GM18511 (cell line): Measurements from ENCODE around the gene C1orf50.
"Not testable (repeated sequence)": the region's sequence is repeated elsewhere in the genome, so short reads cannot be mapped to it uniquely, and the experiment has no call there.

Source experiments
- ATAC-seq: cut with Tn5 transposase; IDR thresholded peaks from one replicate; pipeline ENCODE4 v1.9.1; 2021; ENCODE audit warnings: mild to moderate bottlenecking, moderate library complexity; ENCODE audit not compliant: unreplicated experiment

Gene C1orf50

DNA sequence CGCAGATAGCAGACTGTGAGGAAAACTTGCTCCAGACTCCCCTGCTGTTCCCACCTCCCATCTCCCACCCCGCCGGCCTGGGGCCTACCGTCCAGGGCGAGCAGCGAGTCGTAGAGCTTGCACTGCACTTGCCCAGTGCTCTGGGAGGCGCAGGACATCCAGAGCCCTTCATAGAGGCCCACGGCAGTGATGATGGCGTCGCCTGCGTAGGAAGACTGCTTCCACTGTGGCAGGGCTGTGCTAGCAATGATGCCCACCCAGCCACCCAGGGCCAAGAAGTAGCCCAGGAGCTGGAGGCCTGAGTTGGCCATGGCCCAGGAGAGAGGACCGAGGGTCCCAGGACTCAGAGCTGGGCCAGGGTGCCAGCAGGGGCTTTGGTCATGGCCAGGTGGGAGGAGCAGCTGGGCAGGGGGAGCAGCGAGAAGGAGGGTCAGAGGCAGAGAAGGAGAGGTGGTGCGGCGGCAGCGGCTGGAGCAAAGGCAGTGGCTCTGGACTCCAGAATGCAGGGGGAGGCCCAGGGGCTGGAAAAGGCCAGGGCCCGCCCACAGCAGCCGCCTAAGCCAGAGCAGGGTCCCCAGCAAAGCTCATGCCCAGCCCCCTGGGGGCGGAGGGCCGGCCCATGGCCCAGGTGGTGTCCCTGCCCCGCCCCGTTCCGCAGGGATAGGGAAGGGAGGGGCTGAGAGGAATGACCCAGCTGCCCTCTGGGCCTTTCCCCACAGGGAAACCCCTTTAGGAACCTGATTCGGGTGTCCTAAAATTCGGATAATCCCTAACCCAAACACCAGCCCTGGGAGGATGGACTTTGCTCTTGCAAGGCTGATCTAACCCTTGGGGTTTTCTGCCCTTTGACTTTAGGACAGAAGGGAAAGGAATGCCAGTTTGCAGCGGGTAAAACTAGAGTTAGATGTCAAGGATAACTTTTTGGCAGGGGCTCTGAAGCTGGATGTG, 27.0 kb upstream of the C1orf50 start, which contains the start of gene CLDN19:
TSS of gene CLDN19 (minus strand) at position 484 of the 948 bp plus-strand sequence. CDS start at position 311, 173 bp downstream.
- no peak for ATAC-seq

GRCh38 chr1:42740851-42741580, 26.0 kb upstream of the C1orf50 start:
- no peak for ATAC-seq

DNA sequence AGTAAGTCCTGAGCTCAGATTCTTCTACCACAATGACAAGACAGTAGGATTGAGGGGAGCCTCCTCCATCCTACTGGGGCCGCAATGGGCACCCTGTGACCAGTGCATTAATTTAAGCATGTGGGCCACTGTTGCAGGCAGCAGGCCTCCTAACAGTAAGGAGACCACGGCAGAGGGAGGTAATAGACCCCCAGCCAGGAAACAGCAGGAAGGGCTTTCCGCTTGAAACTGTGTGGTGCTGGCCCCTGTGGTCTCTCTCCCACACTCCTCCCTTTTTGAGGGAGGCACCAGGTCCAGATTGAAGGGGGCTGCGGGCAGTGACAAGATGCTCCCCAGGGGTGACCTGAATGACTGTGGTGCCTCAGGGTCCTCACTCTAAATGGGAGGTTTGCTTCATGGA, 25.3 kb upstream of the C1orf50 start:
- no peak for ATAC-seq

DNA sequence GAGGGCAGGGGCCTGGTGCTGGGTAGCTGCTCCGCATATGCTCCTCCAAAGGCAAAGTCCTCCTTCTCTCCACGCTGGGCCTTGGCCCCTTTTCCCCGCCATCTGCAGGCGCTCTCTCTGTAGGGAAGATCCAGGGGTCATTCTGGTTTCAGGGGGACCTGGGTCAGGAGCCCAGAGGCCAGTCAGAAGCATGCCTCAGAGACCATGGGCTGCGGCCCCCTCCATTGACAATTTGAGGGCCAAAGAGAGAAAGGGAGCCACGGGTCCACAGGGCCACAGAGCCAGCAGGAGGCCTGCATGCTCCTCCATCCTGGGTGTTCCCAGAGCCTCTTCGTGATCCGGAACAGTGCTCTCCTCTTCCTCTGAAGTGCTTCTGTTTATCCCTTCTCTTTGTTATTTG, 24.9 kb upstream of the C1orf50 start:
- ATAC-seq: no peak

- ATAC-seq: no peak
Measured at GRCh38 chr1:42742617-42743316, 24.3 kb upstream of the C1orf50 start.

DNA sequence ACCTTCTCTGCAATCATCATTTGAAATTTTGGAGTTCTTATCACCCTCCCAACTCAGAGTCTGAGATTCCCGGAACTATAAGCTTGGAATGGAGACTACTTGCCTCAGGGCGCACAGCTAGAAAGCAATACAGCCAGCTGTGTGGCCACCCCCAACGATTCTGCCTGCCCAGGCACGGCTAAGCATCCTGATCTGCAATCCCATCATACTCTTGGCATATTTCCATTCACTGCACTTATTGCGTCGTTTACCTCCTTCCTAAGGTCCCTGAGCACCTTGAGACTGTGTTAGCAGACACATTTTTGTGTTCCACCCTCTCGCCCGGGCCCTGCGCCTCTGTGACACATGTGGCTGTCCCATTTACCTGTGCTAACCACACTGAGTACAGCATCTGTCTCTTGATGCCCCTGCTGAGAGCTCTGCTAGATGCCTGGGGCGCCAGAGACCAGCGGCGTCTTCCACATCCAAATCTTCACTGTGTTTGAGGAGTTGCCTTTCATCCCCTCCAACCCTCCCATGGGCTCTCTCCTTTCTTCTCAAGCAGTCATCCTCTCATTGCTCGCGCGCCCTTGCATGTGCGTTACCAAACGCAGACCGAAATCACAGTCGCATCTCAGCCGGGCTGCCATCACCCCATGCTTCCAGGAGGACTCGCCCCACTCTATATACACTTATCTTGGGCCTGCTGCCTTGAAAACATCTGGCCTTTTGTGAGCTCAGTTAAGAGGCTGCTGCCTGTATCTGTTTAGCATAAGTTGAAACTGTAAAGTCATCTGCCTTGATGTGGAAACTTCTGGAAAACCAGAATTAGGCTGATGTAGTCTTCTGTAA, 23.5 kb upstream of the C1orf50 start:
- ATAC-seq: no peak

DNA sequence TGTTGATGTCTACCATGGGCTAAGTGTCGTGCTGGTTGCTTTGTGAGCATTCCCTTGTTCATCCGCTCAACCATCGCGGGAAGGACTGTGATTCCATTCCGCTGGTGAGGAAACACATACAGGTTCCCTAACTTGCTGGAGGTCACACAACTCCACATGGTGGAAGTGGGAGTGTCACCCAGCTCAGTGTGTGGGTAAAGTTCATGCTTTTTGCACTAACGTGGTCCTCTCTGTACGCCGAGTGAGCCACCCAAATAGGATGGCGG, 23.0 kb upstream of the C1orf50 start:
- ATAC-seq: no peak

GRCh38 chr1:42745851-42746250, 21.2 kb upstream of the C1orf50 start:
- no peak for ATAC-seq

DNA sequence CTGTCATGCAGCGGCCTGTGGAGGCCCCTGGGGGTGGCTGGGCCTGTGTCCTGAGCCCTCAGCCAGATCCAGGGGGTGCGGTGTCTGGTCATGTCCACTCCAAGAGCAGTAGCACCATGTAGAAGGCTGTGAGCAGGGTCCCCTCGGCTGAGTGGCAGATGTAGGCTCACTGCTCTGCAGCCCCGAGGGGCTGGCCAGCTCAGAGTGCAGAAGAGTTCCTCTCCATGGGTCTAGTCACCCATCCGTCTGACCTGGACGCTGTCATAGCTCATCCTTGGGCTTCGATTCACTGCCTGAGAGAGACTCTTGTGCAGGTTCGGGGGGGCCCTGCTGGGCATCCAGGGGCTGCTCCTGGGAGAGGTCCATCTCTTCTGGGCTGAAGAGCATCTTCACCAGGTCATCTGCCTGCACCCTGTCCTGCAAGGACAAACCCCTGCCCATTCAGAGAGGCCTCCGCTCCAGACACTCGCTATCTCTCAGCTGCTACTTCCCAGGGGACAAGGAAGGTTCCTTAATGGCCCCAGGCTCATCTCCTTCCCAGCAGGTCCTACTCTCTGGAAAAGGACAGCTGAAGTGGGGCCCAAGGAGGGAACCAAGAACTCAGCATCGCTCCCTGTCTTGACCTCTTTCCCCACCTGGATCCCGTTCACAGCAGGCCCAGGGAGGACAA, 20.5 kb upstream of the C1orf50 start:
- no peak for ATAC-seq

- ATAC-seq: no peak
Measured at GRCh38 chr1:42747125-42747524, 19.9 kb upstream of the C1orf50 start.

DNA sequence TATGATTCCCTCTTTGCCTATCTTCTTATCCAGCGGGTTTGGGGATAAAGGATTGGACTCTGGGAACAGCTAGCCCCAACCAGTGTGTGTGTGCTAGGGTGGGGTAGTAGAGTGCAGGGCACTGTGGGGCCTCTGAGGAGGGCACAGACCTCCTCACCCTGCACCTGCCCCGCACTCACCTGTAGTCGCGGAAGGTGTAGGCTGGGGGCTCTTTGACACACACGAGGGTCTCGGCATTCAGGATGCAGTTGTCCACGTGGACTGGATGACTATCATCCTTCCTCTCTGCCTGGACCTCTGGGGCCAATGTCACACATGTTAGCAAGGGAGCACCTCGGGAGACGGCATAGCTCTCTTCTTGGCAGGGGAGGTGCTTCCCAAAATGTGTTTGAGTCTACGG, 19.0 kb upstream of the C1orf50 start:
- no peak for ATAC-seq

DNA sequence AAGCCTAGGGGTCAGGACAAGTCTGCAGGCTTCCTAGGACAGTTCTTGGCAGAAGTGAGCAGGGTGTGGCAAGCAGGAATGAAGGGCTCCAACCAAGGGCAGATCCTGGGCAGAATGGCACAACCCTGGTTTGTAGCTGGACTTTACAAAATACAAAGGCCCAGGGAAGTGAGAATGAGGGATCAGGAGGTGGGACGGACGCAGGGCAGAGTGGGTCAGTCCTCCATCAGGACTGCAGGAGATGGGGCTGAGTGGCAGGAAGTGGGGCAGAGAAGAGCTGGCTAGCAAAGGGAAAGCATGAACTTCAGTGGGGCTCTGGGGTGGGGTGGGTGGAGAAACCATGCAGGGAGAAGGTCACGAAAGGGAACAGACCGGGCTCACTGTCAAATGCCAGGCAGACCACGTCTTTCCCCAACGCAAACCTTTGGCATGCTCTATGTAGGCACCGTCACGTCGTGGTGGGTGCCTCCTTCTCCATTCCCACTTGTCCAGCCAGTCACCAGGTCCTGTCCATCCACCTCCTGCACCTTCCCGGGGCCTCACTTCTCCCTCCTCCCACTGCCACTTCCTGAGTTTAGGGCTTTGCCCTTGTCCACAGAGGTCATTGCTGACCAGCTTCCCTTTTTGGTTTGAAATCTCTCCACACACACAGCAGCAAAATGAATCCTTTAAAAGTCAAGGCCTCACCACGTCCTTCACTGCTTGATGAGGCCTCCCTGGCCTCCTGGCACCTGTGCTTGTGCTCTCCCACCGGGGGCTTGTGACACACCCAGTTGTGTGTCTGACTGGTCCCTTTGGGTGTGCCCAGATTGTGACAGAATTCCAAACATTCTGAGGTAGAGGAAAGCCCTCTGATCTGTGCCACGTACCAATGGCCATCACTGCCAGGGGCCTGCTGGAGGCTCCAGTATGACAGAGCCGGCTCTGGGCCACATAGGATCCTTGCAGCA, 18.3 kb upstream of the C1orf50 start:
- ATAC-seq: no peak

- ATAC-seq: no peak
Measured at GRCh38 chr1:42750041-42750440, 17.0 kb upstream of the C1orf50 start.

- not testable (repeated sequence) for ATAC-seq
Measured at GRCh38 chr1:42751511-42752070, 15.5 kb upstream of the C1orf50 start.

GRCh38 chr1:42752284-42752683, 14.8 kb upstream of the C1orf50 start:
- no peak for ATAC-seq

- no peak for ATAC-seq
Measured at GRCh38 chr1:42753070-42753469, 14.0 kb upstream of the C1orf50 start.

- ATAC-seq: no peak
Measured at GRCh38 chr1:42756956-42757891, 9.8 kb upstream of the C1orf50 start.

DNA sequence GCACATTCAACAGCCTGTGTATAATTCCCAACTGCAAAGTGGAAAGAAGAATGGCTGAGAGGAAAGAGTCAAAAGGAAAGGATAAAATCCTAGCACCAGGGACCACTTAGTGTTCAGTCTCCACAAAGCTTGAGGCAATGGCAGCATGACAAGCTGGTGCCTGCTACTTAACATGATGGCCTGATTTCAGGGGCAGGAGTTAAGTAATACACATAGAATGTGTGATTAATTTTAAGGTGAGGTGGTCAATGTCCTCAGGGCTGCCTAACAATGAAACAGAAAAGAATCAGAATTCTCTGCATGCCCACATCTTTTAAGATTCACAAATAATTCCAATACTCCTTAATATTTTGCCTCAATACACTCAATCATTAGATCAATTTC, 9.2 kb upstream of the C1orf50 start:
- ATAC-seq: no peak
